RPMI7951 (cell line): ENCODE data around the gene CTU2. TPM values are rescaled to one million over a fixed set of nuclear protein-coding genes. Genes with fewer than 3 reads are reported as not detected.

Experiments used
- DNase-seq: peaks from one replicate; pipeline ENCODE4 v3.0.0-alpha.2; 2012; ENCODE audit warnings: low read depth
- total RNA-seq: library from RNA; depleted of rRNA; stranded (reverse); fragments of >200 nt; shearing (Covaris generic); gene quantifications from 2 replicates; pipeline ENCODE4 v1.2.3, GENCODE V29; 2014

The CTU2 gene
- total RNA-seq, 1 experiment from 2014 or later, result 13.2 TPM

DNA sequence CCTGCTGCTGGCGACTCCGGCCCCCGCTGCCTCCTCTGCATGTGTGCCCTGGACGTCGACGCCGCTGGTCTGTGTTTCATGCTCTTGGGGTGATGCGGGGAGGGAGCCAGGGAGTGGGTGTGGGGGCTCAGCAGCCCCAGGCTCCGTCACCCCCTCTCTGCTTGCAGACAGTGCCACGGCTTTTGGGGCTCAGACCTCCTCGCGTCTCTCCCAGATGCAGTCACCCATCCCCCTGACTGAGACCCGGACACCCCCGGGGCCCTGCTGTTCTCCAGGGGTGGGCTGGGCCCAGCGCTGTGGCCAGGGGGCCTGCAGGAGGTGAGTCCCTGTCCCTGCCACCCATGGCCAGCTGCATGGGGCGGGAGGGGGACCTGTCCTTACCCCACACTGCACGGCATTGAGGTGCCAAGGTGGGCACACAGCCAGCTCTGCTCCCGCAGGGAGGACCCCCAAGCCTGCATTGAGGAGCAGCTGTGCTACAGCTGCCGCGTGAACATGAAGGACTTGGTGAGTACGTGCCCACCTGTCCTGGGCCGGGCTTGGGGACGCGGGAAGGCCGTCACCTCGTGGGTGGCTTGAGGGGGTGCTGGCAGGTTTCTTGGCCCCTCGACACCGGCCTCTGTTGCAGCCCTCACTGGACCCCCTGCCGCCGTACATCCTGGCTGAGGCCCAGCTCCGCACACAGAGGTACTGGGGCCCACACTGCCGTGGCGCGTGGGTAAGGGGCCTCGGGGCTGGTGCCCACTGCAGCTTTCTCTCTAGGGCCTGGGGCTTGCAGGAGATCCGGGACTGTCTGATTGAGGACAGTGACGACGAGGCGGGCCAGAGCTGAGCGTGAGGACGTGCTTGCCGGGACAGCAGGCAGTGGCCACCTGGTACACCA is 8.4 kb downstream of the CTU2 start:
- DNase-seq, result no peak

- no peak for DNase-seq
These were observed 9.2 kb downstream of the CTU2 start for GRCh38 chr16:88715312-88716190.

DNA sequence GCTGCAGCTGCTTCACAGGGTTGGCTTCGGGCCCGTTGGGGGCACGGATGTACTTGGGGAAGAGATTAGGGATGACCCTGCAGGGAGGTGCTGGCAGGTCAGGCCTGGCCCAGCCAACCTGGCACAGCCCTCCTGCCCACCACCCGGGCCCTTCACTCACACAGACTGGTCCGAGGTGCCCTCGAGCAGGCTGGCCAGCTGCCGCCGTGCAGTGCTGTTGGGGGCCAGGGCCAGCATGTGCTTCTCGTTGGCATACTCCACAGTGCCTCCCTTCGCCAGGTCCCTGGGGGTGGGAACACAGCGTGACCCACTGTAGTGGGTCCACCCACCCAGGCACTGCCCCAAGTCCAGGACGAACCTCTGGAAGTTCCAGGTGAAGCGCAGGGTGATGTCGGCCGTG is 9.9 kb downstream of the CTU2 start:
- no peak for DNase-seq

GRCh38 chr16:88716601-88717001 is 10.3 kb downstream of the CTU2 start:
- no peak for DNase-seq

DNA sequence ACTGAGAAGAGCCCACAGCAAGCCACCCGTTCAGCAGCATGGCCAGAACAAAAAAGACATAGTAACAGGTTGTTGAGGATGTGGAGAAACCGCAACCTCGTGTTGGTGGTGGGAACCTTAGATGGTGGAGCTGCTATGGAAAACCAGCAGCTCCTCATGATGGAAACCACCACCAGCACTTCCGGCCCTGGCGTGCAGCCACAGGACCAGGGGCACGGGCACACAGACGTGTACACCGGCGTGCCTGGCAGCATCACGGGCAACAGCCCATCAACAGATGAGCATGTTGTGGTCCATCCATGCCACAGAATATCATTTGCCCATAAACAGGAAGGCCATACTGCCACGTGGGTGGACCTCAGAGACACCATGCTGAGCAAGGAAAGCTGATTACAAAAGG is 11.9 kb downstream of the CTU2 start:
- DNase-seq, result no peak

DNA sequence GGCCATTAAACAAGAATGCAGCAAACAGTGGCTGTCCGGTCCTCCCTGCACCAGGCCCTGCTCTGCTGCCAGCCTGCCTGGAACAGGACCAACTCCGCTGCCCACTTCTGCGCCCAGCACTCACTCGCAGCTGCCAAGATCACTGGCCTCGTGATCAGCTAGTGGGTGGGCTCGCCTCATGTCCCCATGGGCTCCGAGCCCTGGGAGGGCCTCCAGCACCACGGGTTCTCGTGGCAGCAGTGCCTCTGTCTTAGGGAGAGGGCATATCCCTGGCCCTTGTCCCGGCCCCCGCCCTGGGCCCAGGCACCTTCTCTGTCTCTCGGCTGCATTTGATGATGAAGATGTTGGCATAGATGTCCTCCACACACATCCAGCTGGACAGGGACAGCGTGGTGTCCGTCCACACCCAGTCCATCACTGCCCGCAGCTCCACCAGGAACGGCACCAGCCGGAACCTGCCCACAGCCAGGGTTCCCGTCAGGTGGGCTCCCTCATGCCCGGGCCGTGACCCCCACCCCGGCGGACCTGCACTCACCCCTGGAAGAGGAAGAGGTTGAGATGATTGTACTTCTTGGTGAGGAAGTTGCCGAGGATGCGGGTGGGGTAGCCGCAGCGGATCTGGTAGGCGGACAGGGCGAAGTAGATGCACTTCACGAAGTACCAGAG is 13.1 kb downstream of the CTU2 start:
- no peak for DNase-seq

- DNase-seq, result no peak
These were observed 13.6 kb downstream of the CTU2 start for GRCh38 chr16:88719933-88720296.

DNA sequence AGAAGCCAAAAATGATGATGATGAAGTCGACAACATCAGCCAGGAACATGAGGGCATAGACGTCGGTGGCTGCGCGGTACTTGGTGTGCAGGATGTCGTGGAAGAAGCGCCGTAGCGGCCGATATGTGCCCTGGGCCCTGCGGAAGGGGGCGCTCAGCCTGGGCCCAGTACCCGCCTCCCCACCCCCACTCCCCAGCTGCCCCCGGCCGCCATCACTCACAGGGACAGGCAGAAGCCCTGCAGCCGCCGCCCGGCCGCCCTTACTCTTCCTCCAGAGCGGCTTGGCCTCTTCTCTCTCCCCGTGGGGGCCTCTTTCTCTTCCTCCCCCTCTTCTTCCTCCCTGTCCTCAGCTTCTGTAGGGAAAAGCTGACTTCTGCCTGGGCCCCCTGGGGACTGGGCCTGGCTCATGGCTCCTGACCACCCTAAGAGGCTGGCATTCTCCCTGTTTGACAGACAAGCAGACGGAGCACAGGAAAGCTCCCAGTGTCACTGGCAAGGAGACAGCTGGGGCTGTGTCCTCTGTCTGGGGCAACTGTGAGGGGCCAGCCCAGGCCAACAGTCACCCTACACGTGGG is 14.2 kb downstream of the CTU2 start:
- DNase-seq, result no peak

DNA sequence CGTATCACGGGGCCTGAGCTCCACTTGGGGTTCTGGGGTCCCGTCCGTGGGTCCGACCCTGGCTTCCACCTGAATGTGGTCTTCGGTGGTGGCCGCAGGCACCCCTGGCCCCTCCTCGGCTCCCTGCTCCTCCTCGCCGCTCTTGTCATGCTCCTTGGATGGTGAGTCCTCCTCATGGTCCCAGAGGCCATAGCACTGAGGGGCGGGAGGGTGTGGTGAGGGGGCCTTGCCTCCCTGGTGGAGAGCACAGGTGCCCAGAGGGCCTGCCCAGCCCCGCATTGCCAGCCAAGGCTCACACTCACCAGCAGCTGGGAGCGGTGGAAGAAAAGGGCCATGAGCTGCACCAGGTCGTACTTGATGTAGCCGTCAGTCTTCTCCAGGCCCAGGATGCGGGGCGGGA is 14.9 kb downstream of the CTU2 start:
- DNase-seq, result no peak

GRCh38 chr16:88721815-88722755 is 15.8 kb downstream of the CTU2 start:
- no peak for DNase-seq

DNA sequence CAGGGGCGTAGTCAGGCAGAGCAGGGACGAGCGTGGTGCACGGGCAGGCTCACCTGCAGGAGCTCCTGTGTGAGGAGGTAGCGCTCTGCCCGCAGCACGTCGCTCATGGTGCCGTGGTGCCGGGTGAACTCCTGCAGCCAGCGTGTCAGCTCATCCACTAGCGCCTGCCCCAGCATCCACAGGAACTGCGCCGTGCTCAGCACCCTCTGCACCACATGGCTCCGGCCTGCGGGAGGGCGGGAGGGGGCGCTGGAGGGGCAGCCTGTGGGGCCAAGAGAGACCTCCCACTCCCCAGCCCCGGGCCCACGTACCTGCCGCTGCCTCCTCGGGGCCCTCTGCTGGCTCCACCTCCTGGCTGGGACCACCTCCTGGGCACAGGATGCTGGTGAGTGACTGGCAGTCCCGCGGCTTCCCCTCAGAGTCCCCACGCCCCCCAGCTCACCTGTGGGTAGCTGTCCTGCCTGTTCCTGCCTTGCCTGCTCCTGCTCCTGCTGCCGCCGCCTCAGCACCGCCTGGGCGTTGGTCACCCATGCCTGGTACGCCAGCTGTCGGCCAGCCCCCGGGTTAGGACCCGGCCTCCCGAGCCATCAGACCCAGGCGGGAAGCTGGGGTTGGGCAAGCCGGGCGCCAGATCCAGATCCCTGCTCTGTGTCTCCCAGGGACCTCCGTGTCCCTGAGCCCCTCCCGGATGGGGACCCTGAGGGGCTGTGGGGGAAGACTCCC is 16.6 kb downstream of the CTU2 start:
- DNase-seq, result no peak

- no peak for DNase-seq
These were observed 17.2 kb downstream of the CTU2 start for GRCh38 chr16:88723507-88723887.

DNA sequence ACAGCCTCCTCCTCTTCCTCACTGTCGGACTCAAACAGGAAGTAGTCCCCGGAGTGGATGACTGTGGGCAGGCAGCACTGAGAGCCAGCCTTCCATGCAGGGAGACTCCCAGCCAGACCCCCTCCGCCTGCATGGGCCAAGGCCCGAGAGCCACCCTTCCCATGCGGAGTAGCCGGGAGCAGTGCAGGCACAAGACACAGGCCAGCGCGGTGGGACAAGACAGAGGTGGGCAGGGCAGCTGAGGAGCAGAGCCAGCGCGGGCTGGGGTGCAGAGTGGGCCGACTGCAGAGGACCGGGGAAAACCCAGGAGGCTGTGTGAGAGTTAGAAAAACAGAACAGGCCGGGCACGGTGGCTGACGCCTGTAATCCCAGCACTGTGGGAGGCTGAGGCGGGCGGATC is 17.6 kb downstream of the CTU2 start:
- DNase-seq, result no peak

DNA sequence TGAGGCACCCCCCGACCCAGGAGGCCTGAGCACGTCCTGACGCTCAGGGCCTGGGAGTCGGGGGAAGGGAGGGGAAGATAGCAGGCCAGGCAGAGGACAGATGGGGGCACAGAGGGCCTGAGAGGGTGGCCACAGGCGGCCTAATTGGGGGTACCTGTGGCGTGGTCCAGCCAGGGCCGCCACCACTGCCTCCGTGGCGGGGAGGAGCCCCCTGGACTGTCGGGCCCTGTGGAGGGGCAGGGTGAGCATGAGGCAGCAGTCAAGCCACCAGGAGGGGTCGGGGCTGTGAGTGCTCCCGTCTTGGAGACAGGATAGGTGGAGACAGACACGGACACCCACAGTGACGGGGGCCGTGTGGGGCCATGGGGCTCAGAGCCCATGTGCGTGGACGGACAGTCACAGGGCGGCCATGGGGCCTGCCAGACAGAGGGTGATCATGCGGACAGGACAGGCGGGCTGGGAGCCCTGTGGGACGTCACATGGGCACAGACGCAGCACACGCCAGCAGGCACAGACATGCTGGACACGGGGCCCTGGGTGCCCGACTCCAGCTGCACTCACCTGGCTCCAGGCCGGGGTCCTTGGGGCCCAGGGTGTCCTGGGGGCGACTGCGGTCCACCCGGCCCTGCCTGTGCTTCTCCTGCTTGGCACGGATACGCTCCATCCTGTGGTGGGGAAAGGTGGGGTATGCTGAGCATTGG is 18.7 kb downstream of the CTU2 start:
- no peak for DNase-seq

DNA sequence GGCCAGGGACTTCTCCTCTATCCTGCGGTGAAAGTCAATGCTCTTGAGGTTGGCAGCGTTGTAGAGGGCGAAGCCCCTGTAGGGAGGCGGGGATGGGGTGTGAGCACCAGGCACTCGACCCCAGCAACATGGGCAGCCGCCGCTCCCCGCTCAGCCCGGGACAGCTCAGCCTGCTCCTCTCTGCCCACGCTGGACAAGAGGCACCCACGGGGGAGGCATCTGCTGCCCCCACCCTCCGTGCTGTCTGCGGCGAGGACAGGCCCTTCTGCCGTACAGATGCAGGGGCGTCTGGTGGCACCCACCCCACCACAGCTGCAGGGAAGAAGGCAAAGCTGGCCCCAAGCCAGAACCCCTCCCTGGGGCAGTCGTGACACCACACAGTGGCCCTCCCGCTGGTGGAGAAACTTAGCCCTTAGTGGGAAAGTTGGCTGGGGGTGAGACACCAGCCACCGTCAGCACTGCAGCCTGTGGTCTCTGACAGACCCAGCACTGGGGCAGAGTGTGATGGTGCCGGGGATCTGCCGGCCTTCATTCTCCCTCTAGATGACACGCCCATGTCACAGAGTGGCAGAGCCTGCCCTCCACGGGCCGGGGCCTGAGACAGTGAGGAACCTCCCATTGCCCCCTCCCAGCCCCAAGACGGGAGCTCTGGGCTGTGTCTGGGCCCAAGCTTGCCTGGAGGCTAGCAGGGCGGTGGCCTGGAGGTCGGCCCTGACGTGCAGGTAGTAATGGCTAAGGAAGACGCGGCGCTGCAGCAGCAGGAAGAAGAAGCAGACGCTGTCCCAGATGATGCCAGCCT is 19.5 kb downstream of the CTU2 start:
- DNase-seq, result no peak

- no peak for DNase-seq
These were observed 20.1 kb downstream of the CTU2 start for GRCh38 chr16:88726408-88726749.

DNA sequence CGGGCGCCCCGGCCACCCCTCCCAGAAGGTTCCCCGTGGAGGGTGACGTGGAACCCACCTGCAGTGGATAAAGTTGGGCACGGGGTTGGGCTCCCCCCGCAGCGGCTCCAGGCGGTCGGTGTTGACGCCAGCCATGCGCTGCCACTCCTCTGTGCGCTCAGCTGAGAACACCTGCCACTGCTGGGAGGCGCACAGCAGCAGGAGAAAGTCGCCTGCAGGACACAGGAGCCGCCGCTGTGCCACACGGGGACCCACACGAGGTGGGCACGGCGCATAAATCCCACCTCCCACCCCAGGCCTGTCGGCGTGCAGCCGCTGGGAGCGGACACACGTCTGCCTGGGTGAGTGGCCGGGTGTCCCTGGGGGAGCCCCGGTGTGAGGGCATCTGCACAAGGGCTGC is 20.7 kb downstream of the CTU2 start:
- DNase-seq, result no peak

DNA sequence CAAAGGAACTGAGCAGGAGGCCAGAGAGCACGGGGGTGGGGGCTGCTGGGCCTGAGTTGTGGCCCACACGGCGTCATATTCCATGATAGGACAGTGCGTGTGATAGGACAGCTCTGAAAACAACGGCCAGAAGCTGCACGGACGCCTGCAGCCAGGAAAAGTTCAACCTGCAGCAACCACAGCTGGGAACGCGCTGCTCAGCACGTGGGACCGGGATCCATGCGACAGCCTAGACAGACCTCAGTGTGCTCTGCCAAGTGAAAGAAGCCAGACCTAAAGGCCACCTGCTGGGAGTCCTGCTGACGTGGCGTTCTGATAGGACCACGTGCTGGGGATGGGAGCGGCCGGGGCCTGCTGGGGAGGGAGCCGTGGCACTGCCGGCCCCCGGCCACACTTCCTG is 21.6 kb downstream of the CTU2 start:
- no peak for DNase-seq
